GM18499 (cell line): ENCODE measurements around the gene NCK2.

Experiments used
- ATAC-seq: cut with Tn5 transposase; IDR thresholded peaks from one replicate; pipeline ENCODE4 v1.9.1; 2021; ENCODE audit warnings: moderate number of reproducible peaks; ENCODE audit not compliant: insufficient read depth, unreplicated experiment

Gene NCK2

DNA sequence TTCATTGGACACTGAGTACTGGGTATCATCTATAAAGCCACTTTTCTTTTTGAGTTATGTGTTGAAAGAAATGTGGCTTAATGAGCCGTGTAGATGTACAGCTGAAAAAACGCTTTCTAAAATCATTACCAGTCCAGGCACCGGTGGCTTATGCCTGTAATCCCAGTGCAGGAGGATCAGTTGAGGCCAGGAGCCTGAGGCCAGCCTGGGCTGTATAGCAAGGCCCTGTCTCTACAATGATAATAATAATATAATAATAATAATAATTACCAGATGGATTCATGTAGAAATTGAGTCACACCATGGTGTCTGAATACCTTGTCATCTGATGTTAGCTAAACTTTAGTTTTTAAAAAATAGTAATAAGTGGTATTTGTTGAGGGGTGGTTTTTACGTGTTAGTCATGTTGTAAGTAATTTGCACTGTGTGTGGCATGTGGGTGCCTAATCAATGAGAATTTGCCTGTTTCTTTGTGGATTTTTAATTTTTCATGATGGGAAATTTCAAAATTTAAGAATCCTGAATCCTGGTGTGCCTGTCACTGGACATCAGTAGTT is 30.1 kb downstream of the NCK2 start:
- no peak for ATAC-seq

DNA sequence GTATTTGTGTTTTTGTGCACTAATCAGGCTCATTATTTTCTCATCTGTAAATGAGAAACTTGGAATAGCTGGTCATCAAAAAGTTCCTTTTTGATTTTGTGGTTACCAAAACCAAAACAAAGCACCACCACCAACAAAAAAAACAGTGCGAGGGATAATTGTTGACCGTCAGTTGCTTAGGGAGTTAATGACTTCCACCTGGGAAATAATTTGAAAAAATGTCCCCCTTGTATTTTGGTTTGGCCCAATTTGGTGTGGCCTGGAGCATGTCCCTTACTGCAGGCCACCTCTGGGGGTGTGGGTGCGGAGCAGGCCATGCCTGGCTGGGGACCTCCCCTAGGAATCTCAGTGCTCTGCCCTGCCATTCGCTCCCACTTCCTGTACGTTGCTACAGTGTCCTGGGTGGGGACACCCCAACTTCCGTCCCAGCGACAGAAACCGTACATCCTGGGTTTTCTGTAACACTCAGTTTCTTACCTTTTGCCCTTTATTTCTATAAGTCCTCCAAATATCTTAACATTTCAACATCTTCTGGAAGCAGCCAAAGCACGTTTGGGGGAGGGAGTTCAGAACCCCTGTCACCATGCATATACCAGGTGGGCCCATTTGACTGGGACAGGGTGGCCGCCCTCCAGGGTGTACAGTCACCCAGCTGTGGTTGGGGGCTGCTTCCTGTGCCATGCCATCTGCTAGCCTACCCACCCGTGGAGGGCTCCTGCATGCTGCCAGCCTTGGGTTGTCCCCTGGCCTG is 31.3 kb downstream of the NCK2 start:
- ATAC-seq: no peak

- no peak for ATAC-seq
These were observed 31.8 kb downstream of the NCK2 start for GRCh38 chr2:105776560-105776928.

DNA sequence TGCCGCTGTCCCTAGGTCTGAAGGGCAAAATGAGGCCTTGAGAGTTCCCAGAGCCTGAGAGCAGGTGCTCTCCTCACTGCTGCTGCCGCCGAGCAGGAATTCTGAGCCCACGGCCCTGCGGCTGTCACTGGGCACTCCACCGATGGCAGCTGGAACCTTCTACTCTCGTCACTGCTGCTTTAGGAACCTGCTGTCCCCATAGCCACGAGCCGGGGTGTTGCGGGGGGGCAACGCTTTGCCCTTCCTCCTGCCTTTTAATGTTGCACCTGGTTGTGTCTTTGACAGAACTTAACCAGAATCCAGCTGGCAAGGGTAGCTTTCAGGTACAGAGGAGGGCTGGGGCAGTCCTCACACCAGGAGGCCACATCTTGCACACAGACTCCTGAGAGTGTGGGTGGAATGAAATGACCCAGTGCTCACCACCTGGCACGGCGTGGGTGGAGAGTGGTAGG is 32.3 kb downstream of the NCK2 start:
- no peak for ATAC-seq

DNA sequence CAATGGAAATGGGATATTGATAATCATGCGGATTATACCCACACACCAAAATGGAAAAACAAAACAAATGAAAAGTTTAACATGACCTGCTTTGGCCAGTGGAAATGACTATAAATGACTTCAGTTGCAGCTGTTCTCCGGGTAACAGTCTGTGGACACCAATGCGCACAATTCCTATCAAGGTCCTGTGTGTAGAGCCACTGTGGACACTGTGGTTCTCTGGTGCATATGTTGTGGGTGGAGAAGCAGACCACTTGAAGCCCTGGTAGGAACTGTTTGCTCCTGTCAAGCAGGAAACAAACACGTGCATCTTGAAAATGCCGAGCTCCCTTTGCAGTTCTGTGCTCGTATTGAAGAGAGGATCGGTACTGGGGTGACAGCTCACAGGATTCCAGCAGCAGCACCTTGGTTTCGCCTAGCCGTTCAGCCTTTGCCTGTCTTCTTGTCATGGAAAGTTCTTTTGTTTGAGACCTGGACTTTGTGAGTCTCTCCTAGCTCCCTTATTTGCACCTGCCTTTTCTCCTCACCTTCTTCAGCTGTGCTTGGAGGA is 32.9 kb downstream of the NCK2 start:
- no peak for ATAC-seq

- ATAC-seq: no peak
These were observed 33.4 kb downstream of the NCK2 start for GRCh38 chr2:105778080-105778607.

DNA sequence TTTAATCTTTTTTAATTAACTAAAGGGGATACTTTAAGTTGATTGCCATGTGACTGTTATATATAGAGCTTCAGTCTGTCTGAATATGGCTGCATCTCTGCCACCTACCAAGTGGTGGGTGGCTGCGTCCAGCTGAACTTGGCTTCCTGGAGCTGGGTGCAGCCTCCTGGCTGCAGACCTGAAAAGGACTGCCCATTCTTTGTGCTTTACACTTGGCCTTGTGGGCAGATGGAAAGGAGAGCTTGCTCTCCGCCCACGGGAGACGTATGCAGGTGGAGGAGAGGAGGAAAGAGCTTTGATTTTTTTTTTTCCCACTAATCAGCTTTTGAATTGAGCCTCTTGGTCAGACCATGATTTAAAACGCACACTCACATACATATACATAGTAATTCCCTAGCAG is 34.7 kb downstream of the NCK2 start:
- ATAC-seq: no peak

DNA sequence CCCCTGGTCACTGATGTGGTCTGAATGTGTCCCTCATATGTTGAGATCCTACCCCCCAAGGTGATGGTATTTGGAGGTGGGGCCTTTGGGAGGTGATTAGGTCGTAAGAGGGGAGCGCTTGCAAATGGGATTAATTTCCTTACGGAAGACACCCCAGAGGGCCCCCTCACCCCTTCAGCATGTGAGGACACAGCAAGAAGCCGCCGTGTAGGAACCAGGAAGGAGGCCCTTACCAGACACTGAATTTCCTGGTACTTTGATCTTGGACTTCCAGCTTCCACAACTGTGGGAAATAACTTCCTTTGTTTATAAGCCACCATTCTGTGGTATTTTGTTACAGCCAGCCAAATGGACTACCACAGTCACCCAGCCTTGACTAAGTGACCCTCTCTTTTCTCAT is 35.9 kb downstream of the NCK2 start:
- ATAC-seq: no peak

DNA sequence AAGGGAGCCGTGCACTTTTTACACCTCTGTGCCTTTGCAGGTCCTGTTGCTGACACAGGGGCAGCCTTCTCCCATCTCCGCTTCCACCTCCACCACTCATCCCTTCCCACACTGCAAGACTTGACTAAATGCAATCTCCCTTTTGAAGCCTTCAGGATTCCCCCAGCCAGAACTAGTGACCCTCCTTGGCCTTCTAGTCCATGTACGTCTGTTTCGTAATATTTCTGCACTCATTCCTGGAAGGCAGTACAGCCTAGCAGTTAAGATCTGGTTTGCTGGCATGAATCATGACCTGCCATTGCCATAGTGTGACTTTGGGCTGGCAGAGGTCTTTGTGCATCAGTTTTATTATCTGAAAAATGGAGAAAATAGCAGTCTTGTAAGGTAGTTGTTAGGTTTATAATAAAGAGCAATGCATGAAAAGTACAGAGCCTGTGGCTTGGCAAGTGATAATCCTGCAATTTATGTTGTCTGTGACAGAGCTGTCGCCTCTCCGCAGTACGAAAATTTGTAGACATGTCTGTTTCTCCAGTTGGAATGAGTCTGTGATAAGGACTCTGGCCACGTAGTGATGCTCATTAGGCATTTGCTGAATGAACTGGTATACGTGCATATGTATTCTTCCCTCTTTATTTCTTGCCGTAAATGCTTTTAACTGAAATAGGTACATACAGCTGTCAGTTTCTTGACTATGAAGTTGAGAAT is 36.7 kb downstream of the NCK2 start:
- no peak for ATAC-seq

- no peak for ATAC-seq
These were observed 37.4 kb downstream of the NCK2 start for GRCh38 chr2:105782123-105782522.

GRCh38 chr2:105782646-105783045 is 37.9 kb downstream of the NCK2 start:
- no peak for ATAC-seq

DNA sequence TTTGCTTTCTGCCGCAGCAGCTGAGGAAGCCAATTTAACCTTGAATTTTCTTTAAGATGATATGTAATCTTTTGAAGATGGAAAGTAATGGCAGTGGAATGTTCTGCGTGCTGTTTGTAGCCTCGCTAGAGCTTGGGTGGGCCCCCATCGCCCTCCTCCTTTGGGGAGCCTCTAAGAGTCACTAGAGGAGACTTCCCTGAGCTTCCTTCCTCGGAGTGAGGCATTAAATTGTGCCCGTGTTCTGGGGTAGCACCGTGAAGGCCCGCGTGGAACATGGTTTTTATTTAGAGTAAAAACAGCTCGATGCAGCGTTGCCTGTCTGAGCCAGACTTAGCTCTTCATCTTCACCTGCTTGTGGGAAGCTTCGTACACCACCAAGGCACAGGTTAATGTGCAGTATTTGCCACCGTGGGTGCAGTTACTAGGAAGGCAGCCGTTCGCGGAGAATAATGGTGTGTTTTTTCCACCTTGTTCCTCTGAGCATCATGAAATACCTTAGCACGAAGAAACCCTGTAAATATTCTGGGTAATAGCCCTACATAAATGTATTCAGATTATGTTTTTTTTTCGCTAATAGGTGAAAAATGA is 38.5 kb downstream of the NCK2 start:
- ATAC-seq: no peak

DNA sequence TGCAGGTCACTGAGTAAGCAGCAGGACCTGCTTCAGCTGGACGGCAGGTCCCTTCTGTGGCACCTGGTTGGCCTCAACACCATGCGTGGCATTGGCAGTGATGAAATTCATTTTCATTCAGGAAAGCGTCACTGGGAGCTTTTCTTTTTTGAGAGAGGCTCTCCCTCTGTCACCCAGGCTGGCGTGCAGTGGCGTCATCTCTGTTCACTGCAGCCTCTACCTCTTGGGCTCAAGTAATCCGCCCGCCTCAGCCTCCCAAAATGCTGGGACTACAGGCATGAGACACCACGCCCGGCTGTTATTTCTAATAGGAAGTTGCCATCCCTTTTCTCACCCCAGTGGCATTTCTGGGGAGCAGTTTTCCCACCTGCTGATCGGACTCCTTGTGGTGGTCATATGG is 39.3 kb downstream of the NCK2 start:
- ATAC-seq: no peak

GRCh38 chr2:105784589-105784988 is 39.9 kb downstream of the NCK2 start:
- no peak for ATAC-seq

DNA sequence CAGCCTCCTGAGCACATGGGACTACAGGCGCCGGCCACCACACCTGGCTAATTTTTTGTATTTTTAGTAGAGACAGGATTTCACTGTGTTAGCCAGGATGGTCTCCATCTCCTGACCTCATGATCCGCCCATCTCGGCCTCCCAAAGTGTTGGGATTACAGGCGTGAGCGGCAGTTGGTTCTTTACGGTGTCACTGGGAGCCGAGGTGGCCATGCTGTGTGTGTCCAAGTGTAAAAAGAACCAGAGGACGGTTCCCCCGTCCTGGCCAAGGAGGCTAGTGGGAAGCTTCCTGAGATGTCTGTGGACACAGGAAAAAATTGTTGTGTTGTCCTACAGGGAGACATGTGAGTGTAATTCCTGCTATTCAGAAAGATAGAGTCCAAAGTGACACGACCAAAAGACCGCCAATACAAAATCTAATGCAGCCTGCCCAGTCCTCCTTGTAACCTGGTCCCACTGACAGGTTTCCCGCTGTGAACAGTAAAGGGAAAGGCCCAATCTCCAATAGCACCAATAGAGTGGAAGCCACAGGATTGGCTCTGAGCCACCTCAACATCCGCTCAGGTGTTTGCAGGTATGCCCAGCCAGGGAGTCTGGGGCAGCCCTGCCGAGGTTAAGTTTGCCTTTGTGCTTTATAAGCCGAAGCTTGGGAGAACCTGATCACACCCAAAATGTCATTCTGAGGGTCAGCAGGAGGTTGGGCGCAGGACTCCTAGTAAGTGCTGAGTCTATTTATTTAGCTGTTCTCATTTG is 40.6 kb downstream of the NCK2 start:
- ATAC-seq: no peak

DNA sequence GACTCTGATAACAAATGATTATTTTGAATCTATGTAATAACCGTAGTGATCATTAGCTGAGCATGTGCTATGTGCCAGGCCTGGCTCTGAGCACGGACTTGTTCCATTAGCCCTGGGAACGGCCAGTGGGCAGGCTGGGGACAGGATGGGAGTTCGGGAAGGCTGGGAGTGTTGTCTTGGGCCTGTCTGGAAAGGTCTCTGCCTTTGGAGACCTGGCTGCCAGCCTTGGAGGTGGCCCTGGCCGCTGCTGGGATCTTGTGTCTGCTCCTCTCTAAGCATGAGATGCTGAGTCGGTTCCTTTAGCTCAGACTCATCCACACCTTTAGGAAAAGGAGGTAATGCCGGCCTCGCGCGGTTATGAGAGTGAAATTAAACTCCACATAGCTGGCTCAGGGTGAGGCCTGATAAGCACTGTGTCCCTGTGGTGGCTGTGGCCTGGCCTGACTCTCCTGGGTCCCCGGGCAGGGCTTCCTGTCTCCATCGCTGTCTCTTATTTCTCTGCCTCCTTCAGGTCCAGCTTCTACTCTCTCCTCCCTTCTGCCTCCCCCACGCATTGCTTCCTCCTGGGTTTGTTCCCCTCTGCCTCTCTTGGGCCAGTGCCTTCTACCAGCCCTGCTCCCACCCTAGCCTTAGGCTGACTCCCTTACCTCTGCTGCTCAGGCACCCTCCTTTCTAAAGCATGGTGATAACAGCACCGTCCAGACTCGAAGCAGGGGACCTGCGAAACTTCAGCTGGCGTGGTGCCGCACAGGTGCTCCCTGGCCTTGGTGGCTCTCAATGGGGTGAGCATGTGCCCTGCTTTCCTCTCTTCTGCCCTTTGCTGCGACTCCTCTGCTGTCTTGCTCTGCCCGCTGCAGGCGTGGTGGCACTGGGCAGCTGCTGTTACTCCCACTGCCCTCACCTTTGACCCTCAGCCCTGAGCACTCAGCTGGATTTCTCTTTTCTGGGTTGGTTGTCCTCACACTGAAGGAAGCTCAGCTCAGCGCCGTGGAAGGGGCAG is 41.8 kb downstream of the NCK2 start:
- no peak for ATAC-seq

DNA sequence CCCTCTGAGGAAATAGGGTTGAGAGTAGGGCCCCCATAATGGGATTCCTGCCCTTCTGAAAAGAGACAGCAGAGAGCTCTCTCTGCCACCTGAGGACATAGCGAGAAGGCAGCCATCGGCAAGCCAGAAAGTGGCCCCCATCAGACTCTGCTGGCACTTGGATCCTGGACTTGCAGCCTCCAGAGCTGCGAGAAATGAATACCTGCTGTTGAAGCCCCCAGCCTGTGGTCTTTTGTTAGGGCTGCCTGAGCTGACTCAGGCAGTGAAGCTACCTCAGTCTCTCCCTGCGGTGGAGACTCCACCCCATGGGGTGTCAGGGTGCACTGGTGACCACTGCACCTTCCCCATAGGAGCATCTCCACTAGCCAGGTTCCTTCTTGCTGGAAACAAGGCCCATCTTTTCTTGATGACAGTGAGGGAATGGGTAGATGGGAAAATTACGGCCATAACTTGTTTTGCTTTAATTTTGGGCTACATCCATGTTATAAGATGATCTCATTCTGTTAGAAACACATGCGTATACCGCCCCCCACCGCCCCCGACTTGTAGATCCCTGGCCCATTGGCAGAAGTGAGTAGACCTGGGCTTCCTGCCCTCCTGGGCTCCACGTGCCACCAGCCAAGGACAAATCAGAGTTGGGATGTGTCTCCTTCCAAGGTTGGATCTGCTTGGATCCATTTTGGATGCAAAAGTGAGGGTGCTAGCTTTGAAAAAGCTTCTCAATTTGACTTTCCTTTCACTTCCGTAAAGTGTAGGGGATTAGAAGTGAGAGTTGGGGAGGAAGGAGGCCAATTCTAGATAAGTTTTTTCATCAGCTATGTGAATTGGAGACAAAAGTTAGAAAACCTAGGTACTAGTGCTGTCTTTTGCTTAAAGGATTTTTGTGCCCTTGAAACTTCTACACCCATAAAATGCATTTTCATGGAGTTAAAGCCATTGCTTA is 42.9 kb downstream of the NCK2 start:
- ATAC-seq: no peak
